Measurements from ENCODE around the gene MRPL2. TPM values are rescaled to one million over a fixed set of nuclear protein-coding genes. Genes with fewer than 3 reads are reported as not detected.

MRPL2 gene
- 43.8 and 45.6 TPM in 2 replicates for total RNA-seq
- 21.6 TPM for total RNA-seq (2013)
- polyA plus RNA-seq: 42.7 and 52.8 TPM in 2 replicates
- 21.4 and 22.1 TPM in 2 replicates for polyA minus RNA-seq

DNA sequence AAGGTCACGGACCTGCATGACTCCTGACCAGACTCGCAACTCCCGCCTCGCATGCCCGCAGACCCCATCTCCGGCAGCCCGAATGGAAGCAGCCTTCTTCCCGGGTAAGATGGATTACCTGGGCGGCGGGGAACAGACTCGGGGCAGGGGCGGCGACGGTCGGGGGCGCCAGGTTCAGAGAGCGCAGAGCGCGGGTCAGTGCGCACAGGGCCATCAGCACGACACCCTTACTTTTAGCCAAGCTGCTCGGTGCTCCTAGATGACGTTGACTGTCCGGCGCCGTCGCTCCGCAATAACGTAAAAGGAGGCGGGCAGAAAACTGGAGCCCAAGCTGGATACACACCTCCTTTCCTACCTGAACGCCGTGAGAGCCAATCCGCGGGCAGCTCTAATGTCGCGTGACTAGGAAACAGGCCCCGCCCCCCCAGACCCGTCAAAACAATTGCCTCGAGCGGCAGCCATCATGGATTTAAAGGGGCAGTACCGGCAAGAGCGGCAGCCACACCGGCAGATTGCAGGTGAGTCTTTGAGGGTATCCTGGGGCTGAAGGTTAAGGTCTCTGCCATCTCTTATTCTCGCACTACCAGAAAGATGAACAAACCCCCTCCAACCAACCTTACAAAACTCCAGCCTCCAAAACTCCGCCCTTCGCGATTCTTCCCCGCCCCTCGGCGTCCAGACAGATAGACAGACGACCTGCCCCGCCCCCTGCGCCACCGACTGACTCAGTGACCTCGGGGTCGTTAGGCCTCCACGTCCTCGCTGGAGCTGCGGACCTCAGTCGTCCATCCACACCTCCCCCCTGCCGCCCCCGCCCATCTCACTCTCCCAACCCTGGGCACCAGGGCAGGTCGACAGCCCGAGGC, at the start of gene MRPL2, which contains the start of gene KLC4:
MRPL2 (minus strand) TSS at position 267 of the 866 bp plus-strand sequence; CDS start at position 214, 53 bp downstream.
KLC4 (plus strand) TSS at position 464 of the 866 bp plus-strand sequence. CDS start 1,705 bp downstream, outside the sequence.
- Histone ChIP-seq H3K4me3 (ENCODE audit: control extremely low read depth in 1 of 5, extremely low read depth in 1 of 5, insufficient read depth in 1 of 5, low read depth in 2 of 5, low read length in 4 of 5) (peak within 1 kb of the TSS; percentile 76 to 96 (median 89)), H2AFZ (ENCODE audit: insufficient read depth, low read depth, low read length, poor library complexity, severe bottlenecking) (peak within 1 kb of the TSS; percentile 89), H3K27ac (ENCODE audit: low read length in 2 of 2) (peak within 1 kb of the TSS; percentile 76 to 86), H3K4me1 (ENCODE audit: control insufficient read depth in 2 of 2, insufficient read depth in 2 of 2, low read length in 2 of 2) (peaks cover 17 to 23% of the 10 kb centered on the region in 2 donors), H3K9ac (ENCODE audit: low read length) (peak within 1 kb of the TSS; percentile 79), H3K27me3 (replicated peaks in 1 of 4; ENCODE audit: control extremely low read depth in 1 of 4, control insufficient read depth in 3 of 4, insufficient read depth in 4 of 4, low read length in 3 of 4) (no peaks in the 10 kb centered on the region), H3K4me2 (replicated peaks; ENCODE audit: low read depth, low read length, poor library complexity, severe bottlenecking) (peak within 1 kb of the TSS; percentile 87), H3K36me3 (replicated peaks in 1 of 2; ENCODE audit: control extremely low read depth in 1 of 2, control insufficient read depth in 1 of 2, extremely low read depth in 1 of 2, insufficient read depth in 2 of 2, low read length in 1 of 2) (peaks cover 0 to 15% of the 10 kb centered on the region in 2 experiments), H3K79me2 (ENCODE audit: control insufficient read depth, insufficient read depth, low read length) (peaks cover 33% of the 10 kb centered on the region), H3K9me3 (ENCODE audit: control extremely low read depth in 1 of 3, control insufficient read depth in 2 of 3, insufficient read depth in 1 of 3, low read length in 2 of 3) (no peaks in the 10 kb centered on the region), H4K20me1 (ENCODE audit: control insufficient read depth, insufficient read depth, low read length, poor library complexity, severe bottlenecking) (peaks cover 11% of the 10 kb centered on the region)
- H3K4me1 Mint-ChIP-seq: peaks cover 38% of the 10 kb centered on the region
- no peaks in the 10 kb centered on the region for H3K27me3 Mint-ChIP-seq
- H3K4me3 Mint-ChIP-seq: peak within 1 kb of the TSS; percentile 99
- TF ChIP-seq, protein P1, sequence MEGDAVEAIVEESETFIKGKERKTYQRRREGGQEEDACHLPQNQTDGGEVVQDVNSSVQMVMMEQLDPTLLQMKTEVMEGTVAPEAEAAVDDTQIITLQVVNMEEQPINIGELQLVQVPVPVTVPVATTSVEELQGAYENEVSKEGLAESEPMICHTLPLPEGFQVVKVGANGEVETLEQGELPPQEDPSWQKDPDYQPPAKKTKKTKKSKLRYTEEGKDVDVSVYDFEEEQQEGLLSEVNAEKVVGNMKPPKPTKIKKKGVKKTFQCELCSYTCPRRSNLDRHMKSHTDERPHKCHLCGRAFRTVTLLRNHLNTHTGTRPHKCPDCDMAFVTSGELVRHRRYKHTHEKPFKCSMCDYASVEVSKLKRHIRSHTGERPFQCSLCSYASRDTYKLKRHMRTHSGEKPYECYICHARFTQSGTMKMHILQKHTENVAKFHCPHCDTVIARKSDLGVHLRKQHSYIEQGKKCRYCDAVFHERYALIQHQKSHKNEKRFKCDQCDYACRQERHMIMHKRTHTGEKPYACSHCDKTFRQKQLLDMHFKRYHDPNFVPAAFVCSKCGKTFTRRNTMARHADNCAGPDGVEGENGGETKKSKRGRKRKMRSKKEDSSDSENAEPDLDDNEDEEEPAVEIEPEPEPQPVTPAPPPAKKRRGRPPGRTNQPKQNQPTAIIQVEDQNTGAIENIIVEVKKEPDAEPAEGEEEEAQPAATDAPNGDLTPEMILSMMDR (IDR thresholded peaks at IDR 0.05): no peak
- TF ChIP-seq EZH2 (IDR thresholded peaks at IDR 0.05; ENCODE audit: borderline replicate concordance, insufficient read depth, low read depth, low read length, poor library complexity, severe bottlenecking): no peak
- ATAC-seq (ENCODE audit: low read depth) (peak; percentile 96), DNase-seq (peak; percentile 98)
- ChIA-PET POLR2A (interaction anchor here (0.6 to 1.3 kb wide), 6 partner anchors 45 to 314 kb away, joined by 3 to 11 read pairs (median 6); partner anchors contain the start of genes CNPY3, KLHDC3, MEA1 and TBCC), CTCF (interaction anchor here (0.6 to 1.2 kb wide), 4 partner anchors 36 to 1012 kb away, joined by 3 to 4 read pairs (median 4); no protein-coding TSS in a partner anchor)
- intact Hi-C loops (cut with micrococcal nuclease): loop anchor here (1.0 to 10.0 kb wide), 9 partner anchors 45 to 1139 kb away; partner anchors contain the start of genes ABCC10, BYSL, CNPY3 and KLHDC3
- H3K9me3 Mint-ChIP-seq (ENCODE audit: insufficient read depth): no peaks in the 10 kb centered on the region
- WGBS (ENCODE audit: insufficient coverage): under 1% methylated on average over 60 of the region's 64 CpGs
- peak within 1 kb of the TSS; percentile 100 for H3K27ac Mint-ChIP-seq

Measured in B cell (primary cell).